Posterior vena cava (tissue), 2 donors: Measurements from ENCODE around the gene BRMS1L. TPM values are rescaled to one million over a fixed set of nuclear protein-coding genes. Genes with fewer than 3 reads are reported as not detected.

ENCODE experiments used
- DNase-seq: peaks from one replicate; pipeline ENCODE4 v3.0.0-alpha.2; 2020; ENCODE audit warnings: low spot score
- intact Hi-C, 2 donors: fragments of 100-400 bp; cut with DNase I; formaldehyde crosslinking; loops; one replicate each; pipeline versions ENCODE4 v1.14.1 to v1.14.2; 2022 to 2023
- total RNA-seq, 2 donors: library from RNA; stranded (reverse); fragmentation: NEBNext Ultra II Directional; extraction: Animal tissue kit (Norgen Biotek cat#: 25700); gene quantifications; one replicate each; pipeline ENCODE4 v1.2.1, GENCODE V29; 2021
- donor health status: DM: yes; HTN: yes; CAD: no.
- donor health status: DM: yes; HTN: yes; CAD: no.

Gene BRMS1L
- total RNA-seq, 2 donors from 2014 or later = 12.4 to 17.5 TPM

DNA sequence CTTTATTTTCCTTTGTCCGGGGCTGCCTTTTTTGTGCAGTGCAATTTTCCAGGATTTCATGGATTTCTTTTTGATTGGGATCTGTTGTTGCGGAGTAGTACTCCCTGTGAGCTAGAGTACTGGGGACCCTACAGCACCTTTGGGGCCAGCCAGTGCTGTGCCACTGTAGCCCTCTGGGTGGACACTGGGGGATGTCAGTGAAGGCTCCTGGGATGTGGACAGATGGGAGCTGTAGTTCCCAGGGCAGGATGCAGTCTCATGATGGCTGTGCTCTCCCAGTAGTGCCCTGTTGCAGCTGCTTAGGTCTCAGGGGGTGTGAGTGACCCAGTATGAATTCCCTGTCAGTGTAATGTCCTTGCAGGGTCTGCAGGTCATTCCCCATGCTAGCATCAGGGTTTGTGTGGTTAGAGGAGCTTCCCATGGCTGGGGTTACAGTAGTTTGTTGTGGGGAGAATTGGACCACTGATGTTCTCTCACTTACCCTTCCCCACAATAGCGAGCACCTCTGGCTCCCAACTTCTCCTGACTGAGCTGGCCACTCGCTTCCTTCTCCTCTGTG, 72.2 kb downstream of the BRMS1L start:
- intact Hi-C loops = no loop called here
- no peak for DNase-seq

DNA sequence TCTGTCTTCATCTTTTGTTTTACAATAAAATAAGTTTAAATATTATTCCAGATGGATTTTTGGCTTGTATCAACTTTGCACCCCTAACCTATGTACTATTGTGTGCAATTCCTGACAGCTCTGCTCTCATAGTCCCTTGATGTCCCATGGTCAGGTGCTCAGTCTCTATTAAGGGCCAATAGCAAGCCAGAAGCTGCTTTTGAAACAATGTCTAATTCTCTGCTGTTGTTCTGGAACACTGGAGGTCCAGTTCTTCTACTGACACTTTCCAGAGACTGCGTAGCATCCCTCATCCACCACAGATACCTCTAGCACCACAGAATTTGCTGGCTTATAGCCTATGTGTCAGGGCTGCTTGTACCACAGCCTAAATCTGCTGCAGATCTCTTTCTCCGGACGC, 74.6 kb downstream of the BRMS1L start:
- intact Hi-C loops = no loop called here
- DNase-seq = no peak

DNA sequence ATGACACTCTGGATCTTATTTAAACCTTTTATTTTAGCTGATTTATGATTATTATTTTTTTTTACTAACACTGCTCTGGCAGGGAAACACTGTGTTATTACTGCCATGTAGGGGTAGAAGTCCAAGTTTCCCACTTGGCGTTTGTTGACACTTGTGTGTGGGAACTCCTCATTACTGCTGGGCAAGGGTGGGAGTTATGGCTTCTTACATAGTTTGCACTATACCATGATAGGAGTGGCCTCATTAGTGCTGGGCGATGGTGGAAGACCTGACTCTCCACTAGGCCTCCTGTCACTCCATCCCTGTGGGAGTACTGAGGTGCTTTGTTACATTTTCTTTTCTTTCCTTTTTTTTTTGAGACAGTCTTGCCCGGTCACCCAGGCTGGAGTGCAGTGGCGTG, 83.5 kb downstream of the BRMS1L start:
- DNase-seq = no peak
- intact Hi-C loops = no loop called here

DNA sequence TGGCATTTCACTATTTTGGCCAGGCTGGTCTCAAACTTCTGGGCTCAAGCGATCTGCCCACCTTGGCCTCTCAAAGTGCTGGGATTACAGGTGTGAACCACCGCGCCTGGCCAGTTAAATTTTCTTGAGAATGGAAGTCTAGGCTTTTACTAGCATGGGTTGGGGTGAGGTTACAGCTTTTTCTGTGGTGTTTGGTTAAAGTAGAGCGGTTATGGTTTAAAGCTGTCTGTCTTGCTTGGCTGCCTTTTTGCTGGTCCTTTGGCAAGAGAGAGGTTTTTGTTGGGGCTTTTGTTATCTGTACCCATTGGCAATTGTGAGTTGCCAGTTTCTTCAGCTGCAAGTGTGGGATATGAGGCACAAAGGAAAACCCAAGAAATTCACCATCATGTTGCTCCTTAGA, 84.1 kb downstream of the BRMS1L start:
- DNase-seq = no peak
- intact Hi-C loops = no loop called here

DNA sequence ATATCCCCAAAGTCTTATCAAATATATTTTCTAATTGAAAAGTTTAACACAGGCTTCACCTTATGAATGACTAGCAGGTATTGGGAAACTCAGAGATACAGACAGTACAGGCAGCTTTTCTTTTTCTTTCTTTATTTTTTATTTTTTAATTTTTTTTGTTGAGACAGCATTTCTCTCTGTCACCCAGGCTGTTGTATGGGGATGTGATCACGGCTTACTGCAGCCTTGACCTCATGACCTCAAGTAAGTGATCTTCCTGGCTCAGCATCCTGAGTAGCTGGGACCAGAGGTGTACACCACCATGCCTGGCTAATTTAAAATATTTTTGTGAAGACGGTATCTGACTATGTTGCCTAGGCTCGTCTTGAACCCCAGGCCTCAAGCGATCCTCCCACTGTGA, 85.0 kb downstream of the BRMS1L start:
- DNase-seq = no peak
- intact Hi-C loops = no loop called here

DNA sequence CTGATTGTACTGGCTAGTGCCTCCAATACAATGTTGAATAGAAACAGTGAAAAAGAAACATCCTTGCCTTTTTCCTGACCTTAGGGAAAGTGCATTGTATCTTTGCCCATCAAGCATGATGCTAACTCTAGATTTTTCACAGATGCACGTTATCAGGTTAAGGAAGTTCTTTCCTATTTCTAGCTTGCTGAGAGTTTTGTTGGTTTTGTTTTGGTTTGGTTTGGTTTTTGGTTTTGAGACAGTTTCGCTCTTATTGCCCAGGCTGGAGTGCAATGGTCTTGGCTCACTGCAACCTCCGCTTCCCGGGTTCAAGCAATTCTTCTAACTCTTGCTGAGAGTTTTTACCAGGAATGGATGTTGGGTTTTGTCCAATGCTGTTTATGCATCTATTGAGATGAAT, 89.0 kb downstream of the BRMS1L start:
- intact Hi-C loops = no loop called here
- DNase-seq = no peak

DNA sequence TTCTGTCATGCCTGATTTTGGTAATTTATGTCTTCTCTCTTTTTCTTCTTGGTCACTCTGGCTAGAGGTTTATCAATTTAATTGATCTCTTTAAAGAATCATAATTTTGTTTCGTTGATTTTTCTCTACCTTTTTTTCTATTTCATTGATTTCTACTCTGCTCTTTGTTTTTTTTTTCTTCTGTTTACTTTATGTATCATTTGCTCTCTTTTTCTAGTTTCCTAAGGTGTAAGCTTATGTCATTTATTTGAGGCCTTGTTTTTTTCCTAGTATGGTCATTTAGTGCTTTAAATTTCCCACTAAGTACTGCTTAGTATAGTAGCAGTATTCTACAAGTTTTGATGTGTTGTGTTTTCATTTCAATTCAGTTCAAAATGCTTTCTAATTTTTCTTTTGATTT, 89.6 kb downstream of the BRMS1L start:
- no peak for DNase-seq
- intact Hi-C loops = no loop called here

Other genes with a start within 250 kb of the BRMS1L start
- gene RALGAPA1, start 17.0 kb upstream of the BRMS1L start, total RNA-seq = 10 to 100 TPM; 65.8 to 73.2 TPM